Measurements from ENCODE around the gene HOXD9.

HOXD9 gene

GRCh38 chr2:176138923-176139660, 16.6 kb downstream of the HOXD9 start:
- TF ChIP-seq TAF1 (IDR thresholded peaks at IDR 0.05; ENCODE audit: low read depth) (no peak), ZBTB7A (IDR thresholded peaks at IDR 0.05; ENCODE audit: low read depth) (no peak), REST (IDR thresholded peaks at IDR 0.05; ENCODE audit: low read depth) (no peak), CEBPB (IDR thresholded peaks at IDR 0.05) (no peak), TEAD4 (IDR thresholded peaks at IDR 0.05) (no peak), EGR1 (IDR thresholded peaks at IDR 0.05) (no peak), CREB1 (IDR thresholded peaks at IDR 0.05; ENCODE audit: low read depth) (no peak), NFIC (IDR thresholded peaks at IDR 0.05) (no peak), RAD21 (IDR thresholded peaks at IDR 0.05; ENCODE audit: low read depth) (no peak), MAX (IDR thresholded peaks at IDR 0.05) (no peak), TCF12 (IDR thresholded peaks at IDR 0.05; ENCODE audit: low read depth) (no peak), EP300 (IDR thresholded peaks at IDR 0.05; ENCODE audit: borderline replicate concordance) (no peak), FOXM1 (IDR thresholded peaks at IDR 0.05; ENCODE audit: borderline replicate concordance, low read depth) (no peak), USF1 (IDR thresholded peaks at IDR 0.05) (no peak), YY1 (IDR thresholded peaks at IDR 0.05; ENCODE audit: low read depth) (no peak)

GRCh38 chr2:176139661-176140512, 17.4 kb downstream of the HOXD9 start:
- TF ChIP-seq TCF12 (IDR thresholded peaks at IDR 0.05; ENCODE audit: low read depth) (no peak), FOXM1 (IDR thresholded peaks at IDR 0.05; ENCODE audit: borderline replicate concordance, low read depth) (no peak), EGR1 (IDR thresholded peaks at IDR 0.05) (no peak), CREB1 (IDR thresholded peaks at IDR 0.05; ENCODE audit: low read depth) (no peak), MAX (IDR thresholded peaks at IDR 0.05) (no peak), TAF1 (IDR thresholded peaks at IDR 0.05; ENCODE audit: low read depth) (no peak), YY1 (IDR thresholded peaks at IDR 0.05; ENCODE audit: low read depth) (no peak), TEAD4 (IDR thresholded peaks at IDR 0.05) (no peak), EP300 (IDR thresholded peaks at IDR 0.05; ENCODE audit: borderline replicate concordance) (no peak), REST (IDR thresholded peaks at IDR 0.05; ENCODE audit: low read depth) (no peak), USF1 (IDR thresholded peaks at IDR 0.05) (no peak), CEBPB (IDR thresholded peaks at IDR 0.05) (no peak), RAD21 (IDR thresholded peaks at IDR 0.05; ENCODE audit: low read depth) (no peak)

GRCh38 chr2:176140513-176141317, 18.2 kb downstream of the HOXD9 start:
- no peak for TF ChIP-seq TEAD4 (IDR thresholded peaks at IDR 0.05)
- TF ChIP-seq RAD21 (IDR thresholded peaks at IDR 0.05; ENCODE audit: low read depth): peak; percentile 86
- TF ChIP-seq USF1 (IDR thresholded peaks at IDR 0.05): no peak
- TF ChIP-seq NFIC (IDR thresholded peaks at IDR 0.05): no peak
- no peak for TF ChIP-seq REST (IDR thresholded peaks at IDR 0.05; ENCODE audit: low read depth)
- TF ChIP-seq TAF1 (IDR thresholded peaks at IDR 0.05; ENCODE audit: low read depth): no peak
- TF ChIP-seq CREB1 (IDR thresholded peaks at IDR 0.05; ENCODE audit: low read depth): no peak
- TF ChIP-seq YY1 (IDR thresholded peaks at IDR 0.05; ENCODE audit: low read depth): no peak
- TF ChIP-seq EP300 (IDR thresholded peaks at IDR 0.05; ENCODE audit: borderline replicate concordance): peak; percentile 13; the same call in 1 of the 2 replicates
- TF ChIP-seq CEBPB (IDR thresholded peaks at IDR 0.05): no peak
- no peak for TF ChIP-seq FOXM1 (IDR thresholded peaks at IDR 0.05; ENCODE audit: borderline replicate concordance, low read depth)
- no peak for TF ChIP-seq EGR1 (IDR thresholded peaks at IDR 0.05)
- no peak for TF ChIP-seq TCF12 (IDR thresholded peaks at IDR 0.05; ENCODE audit: low read depth)
- TF ChIP-seq ZBTB7A (IDR thresholded peaks at IDR 0.05; ENCODE audit: low read depth): peak; percentile 93
- peak; percentile 81 for TF ChIP-seq MAX (IDR thresholded peaks at IDR 0.05)

Data from Ishikawa (cell line).